ENCODE measurements around the gene RNF150. TPM values are rescaled to one million over a fixed set of nuclear protein-coding genes. Genes with fewer than 3 reads are reported as not detected.

RNF150 gene
- total RNA-seq, 1 donor from 2014 or later = 5.8 TPM

GRCh38 chr4:141006242-141006802, 126.9 kb downstream of the RNF150 start:
- no peaks in the 10 kb centered on the region for H3K9me3 Mint-ChIP-seq (ENCODE audit: unreplicated experiment)
- no peak for TF ChIP-seq CTCF (IDR thresholded peaks at IDR 0.05; ENCODE audit: unreplicated experiment)
- no peak for DNase-seq (ENCODE audit: low spot score)
- no peaks in the 10 kb centered on the region for H3K4me1 Mint-ChIP-seq (ENCODE audit: unreplicated experiment)
- peaks cover 1% of the 10 kb centered on the region for H3K27me3 Mint-ChIP-seq (ENCODE audit: unreplicated experiment)
- H3K36me3 Mint-ChIP-seq (ENCODE audit: low read depth, unreplicated experiment) = no peaks in the 10 kb centered on the region
- no peak overlapping the region for H3K4me3 Mint-ChIP-seq (ENCODE audit: unreplicated experiment)
- no peak overlapping the region for H3K27ac Mint-ChIP-seq (ENCODE audit: unreplicated experiment)

- no peak for TF ChIP-seq CTCF (IDR thresholded peaks at IDR 0.05; ENCODE audit: unreplicated experiment)
- Mint-ChIP-seq H3K27me3 (ENCODE audit: unreplicated experiment) (peaks cover 1% of the 10 kb centered on the region), H3K4me3 (ENCODE audit: unreplicated experiment) (no peak overlapping the region), H3K9me3 (ENCODE audit: unreplicated experiment) (no peaks in the 10 kb centered on the region), H3K4me1 (ENCODE audit: unreplicated experiment) (no peaks in the 10 kb centered on the region), H3K27ac (ENCODE audit: unreplicated experiment) (no peak overlapping the region), H3K36me3 (ENCODE audit: low read depth, unreplicated experiment) (no peaks in the 10 kb centered on the region)
- no peak for DNase-seq (ENCODE audit: low spot score)
These were observed 128.4 kb downstream of the RNF150 start for GRCh38 chr4:141004823-141005222.

GRCh38 chr4:141003193-141003592, 130.1 kb downstream of the RNF150 start:
- Mint-ChIP-seq H3K9me3 (ENCODE audit: unreplicated experiment) (no peaks in the 10 kb centered on the region), H3K27ac (ENCODE audit: unreplicated experiment) (no peak overlapping the region), H3K36me3 (ENCODE audit: low read depth, unreplicated experiment) (no peaks in the 10 kb centered on the region), H3K4me3 (ENCODE audit: unreplicated experiment) (no peak overlapping the region), H3K4me1 (ENCODE audit: unreplicated experiment) (no peaks in the 10 kb centered on the region), H3K27me3 (ENCODE audit: unreplicated experiment) (peaks cover 1% of the 10 kb centered on the region)
- no peak for DNase-seq (ENCODE audit: low spot score)
- TF ChIP-seq CTCF (IDR thresholded peaks at IDR 0.05; ENCODE audit: unreplicated experiment) = no peak

GRCh38 chr4:141002323-141002805, 130.9 kb downstream of the RNF150 start:
- peaks cover 1% of the 10 kb centered on the region for H3K27me3 Mint-ChIP-seq (ENCODE audit: unreplicated experiment)
- no peak for TF ChIP-seq CTCF (IDR thresholded peaks at IDR 0.05; ENCODE audit: unreplicated experiment)
- no peak overlapping the region for H3K4me3 Mint-ChIP-seq (ENCODE audit: unreplicated experiment)
- no peak for DNase-seq (ENCODE audit: low spot score)
- H3K27ac Mint-ChIP-seq (ENCODE audit: unreplicated experiment) = no peak overlapping the region
- H3K9me3 Mint-ChIP-seq (ENCODE audit: unreplicated experiment) = no peaks in the 10 kb centered on the region
- H3K36me3 Mint-ChIP-seq (ENCODE audit: low read depth, unreplicated experiment) = no peaks in the 10 kb centered on the region
- H3K4me1 Mint-ChIP-seq (ENCODE audit: unreplicated experiment) = no peaks in the 10 kb centered on the region

- no peak for TF ChIP-seq CTCF (IDR thresholded peaks at IDR 0.05; ENCODE audit: unreplicated experiment)
- DNase-seq (ENCODE audit: low spot score) = no peak
- Mint-ChIP-seq H3K4me1 (ENCODE audit: unreplicated experiment) (no peaks in the 10 kb centered on the region), H3K36me3 (ENCODE audit: low read depth, unreplicated experiment) (no peaks in the 10 kb centered on the region), H3K27me3 (ENCODE audit: unreplicated experiment) (no peaks in the 10 kb centered on the region), H3K27ac (ENCODE audit: unreplicated experiment) (no peak overlapping the region), H3K9me3 (ENCODE audit: unreplicated experiment) (no peaks in the 10 kb centered on the region), H3K4me3 (ENCODE audit: unreplicated experiment) (no peak overlapping the region)
These were observed 136.5 kb downstream of the RNF150 start for GRCh38 chr4:140996766-140997165.
